Epidermal melanocyte (primary cell): ENCODE data around the gene ALG11.

Experiments used
- DNase-seq: peaks from one replicate; pipeline ENCODE4 v3.0.0; 2011; ENCODE audit warnings: low spot score; ENCODE audit not compliant: insufficient read length

ALG11 gene

DNA sequence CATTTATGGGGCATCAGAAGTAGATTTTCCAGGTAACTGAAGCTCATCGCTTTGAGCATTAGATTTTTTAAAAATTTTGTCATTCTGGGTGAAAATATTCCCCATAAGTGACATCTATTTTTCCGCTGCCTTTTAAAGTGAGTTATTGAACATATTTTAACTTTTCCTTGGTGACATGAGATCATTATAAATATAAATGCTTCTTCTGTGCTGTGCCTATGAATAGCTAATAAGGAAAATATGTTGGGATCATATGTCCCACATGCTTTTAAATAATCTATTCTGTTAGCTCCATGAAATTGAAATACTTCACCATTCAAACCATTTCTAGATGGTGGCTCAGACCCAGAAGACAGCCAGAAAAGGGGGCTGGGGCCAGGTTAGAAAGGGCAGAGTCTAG lies 15.0 kb upstream of the ALG11 start:
- no peak for DNase-seq

GRCh38 chr13:51997641-51998330 lies 14.4 kb upstream of the ALG11 start:
- DNase-seq, result no peak

DNA sequence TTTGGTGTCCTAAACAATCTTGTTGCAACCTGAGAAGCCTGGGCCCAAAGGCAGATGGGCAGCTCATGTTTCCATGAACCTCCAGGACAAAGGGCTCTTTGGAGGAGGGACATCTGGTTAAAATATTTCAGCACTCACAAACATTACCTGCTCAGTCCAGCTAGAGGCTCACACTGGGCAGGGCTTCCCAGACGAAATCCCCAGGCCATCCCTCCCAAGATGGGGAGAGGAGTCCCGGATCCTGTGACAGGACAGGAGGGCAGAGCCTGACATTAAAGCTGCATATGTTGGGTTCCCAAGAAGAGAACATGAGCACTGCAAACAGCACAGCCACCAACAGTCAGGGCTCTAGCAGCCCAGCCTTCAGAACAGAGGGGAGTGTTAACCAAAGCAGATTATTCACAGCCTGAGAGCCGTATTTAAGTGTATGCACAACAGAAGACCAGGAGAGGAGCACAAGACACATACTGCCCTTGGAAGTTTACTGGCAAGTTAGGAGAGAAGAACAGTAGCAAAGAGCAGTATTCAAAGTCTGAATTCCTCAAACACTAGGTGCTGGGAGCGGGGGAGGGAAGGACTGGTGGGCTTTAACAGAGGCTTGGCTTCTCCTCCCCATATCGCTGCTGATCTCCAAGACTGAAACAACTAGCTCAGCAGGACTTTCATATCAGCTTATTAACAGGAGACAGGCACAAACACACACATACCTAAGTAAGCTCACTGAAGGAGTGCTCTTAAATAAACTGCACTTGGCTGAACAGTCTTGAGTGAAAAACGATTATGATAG lies 13.3 kb upstream of the ALG11 start:
- DNase-seq, result no peak

- DNase-seq, result no peak
These were observed 12.7 kb upstream of the ALG11 start for GRCh38 chr13:51999510-51999911.

- DNase-seq, result no peak
These were observed 12.3 kb upstream of the ALG11 start for GRCh38 chr13:51999921-52000320.

GRCh38 chr13:52001120-52001731 lies 11.0 kb upstream of the ALG11 start:
- DNase-seq, result peak; percentile 69

GRCh38 chr13:52002361-52002760 lies 9.8 kb upstream of the ALG11 start:
- DNase-seq, result no peak

DNA sequence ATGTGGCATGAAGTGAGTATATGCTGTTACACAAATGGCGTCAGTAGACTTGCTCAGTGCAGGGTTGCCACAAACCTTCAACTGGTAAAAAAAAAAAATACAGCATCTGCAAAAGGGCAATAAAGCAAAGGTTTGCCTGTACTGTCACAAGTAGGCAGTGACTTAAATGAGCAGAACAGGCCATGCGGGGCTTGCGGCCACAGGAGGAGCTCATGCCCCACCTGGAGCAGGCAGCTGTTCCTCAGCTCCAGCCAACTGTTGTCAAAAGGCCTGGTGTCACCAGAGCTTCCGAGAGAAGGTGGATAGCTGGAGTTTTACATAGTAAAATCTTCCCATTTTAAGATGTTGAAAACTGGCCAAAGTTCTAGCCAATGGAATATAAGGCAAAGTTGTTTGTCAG lies 8.7 kb upstream of the ALG11 start:
- DNase-seq, result no peak

DNA sequence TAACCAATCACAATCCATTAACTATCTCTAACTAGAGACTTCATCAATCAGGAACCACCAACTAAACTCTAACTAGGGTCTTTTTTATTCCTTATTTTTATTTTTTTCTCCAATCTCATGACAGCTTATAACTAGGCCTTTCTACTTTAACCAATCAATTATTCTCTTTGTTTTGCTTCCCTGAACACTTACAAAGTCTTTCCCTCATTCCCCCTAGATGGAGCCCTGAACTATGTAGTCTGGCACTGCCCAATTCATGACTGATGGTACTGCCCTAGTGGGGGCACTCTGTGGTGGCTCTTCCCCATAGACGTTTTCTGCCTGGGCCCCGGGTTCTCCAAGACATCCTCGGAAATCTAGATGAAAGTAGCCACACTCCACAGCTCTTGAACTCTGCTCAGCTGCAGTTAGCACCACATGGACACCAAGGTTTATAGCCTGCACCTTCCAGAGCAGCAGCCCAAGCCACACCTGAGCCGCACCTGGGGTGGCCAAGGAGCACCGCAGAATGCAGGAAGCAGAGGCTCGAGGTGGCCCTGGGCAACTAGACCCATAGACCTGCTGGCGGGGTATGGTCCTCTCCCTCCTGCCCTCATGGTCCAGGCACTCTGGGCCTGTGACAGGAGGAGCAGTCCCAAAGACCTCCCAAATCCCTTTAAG lies 7.6 kb upstream of the ALG11 start:
- DNase-seq, result no peak

DNA sequence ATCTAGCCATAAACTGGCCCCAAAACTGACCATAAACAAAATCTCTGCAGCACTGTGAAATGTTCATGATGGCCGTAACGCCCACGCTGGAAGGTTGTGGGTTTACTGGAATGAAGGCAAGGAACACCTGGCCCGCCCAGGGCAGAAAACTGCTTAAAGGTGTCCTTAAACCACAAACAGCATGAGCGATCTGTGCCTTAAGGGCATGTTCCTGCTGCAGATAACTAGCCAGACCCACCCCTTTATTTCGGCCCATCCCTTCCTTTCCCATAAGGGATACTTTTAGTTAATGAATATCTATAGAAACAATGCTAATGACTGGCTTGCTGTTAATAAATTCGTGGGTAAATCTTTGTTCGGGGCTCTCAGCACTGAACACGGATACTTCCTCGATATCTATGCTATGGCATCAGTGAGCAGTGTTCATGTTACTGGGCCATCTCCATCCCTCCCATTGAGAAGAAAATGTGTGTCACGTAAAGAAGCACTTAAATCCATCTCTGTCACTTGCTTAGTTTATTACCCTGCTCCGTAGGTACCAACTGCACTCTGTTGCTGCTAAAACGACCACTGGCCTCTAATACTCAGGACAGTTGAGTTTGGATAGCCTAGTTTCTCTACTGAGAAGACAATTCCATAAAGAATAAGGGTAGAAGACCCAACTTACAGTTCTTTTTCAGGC lies 6.2 kb upstream of the ALG11 start:
- no peak for DNase-seq

DNA sequence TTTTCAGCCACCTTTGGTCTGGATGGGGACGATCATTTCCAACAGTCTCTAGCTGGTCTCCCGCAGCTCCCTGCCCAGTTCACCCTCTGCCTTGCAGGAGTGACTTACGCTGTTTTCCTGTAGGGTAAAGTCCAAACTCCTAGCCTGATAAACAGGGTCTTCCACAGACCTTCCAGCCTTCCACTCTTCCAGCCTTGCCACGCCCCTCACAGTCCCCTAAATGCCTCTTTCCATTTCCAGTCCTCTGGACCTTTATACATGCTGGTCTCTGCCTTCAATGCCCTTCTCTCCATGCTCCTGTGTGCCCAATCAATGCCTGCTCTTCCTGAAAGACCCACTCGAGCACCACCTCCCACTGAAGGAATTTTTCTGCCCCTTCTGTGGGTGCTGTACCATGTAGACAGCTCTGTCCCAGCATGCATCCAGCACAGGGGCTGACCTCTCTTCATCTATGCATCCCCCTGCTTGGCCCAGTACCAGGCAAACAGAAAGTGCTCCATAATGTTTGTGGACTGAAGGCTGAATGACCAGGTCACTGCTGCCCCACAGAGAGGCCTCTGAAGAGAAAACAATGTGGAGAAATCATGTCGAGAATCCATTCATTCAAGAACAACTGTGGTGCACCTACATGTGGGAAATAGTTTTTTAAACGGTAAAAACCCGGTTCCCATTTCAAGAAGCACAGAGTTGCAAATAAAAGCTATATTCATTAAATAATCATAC lies 5.5 kb upstream of the ALG11 start:
- DNase-seq, result no peak

- no peak for DNase-seq
These were observed 2.3 kb upstream of the ALG11 start for GRCh38 chr13:52009946-52010345.

GRCh38 chr13:52010890-52011631 lies 1.1 kb upstream of the ALG11 start, which contains the start of gene ATP7B:
Gene ATP7B (minus strand): TSS chr13:52011450. CDS start chr13:52011337, 113 bp downstream.
- no peak for DNase-seq

GRCh38 chr13:52012512-52012836 lies 276 bp downstream of the ALG11 start:
- DNase-seq, result no peak

DNA sequence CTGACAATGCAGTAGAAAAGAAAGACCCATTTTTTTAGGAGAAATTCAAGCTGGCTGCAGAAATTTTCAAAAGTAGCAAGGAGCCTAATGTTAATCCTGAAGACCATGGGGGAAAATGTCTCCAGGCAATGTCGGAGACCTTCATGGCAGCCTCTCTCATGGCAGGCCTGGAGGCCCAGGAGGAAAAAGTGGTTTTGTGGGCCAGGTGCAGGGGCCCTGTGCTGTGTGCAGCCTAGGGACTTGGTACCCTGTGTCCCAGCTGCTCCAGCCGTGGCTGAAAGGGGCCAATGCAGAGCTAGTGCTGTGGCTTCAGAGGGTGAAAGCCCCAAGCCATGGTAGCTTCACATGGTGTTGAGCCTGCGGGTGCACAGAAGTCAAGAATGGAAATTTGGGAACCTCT lies 4.1 kb downstream of the ALG11 start:
- DNase-seq, result no peak

- DNase-seq, result no peak
These were observed 8.0 kb downstream of the ALG11 start for GRCh38 chr13:52020191-52020590.

- DNase-seq, result no peak
These were observed 10.2 kb downstream of the ALG11 start for GRCh38 chr13:52022356-52022755.

DNA sequence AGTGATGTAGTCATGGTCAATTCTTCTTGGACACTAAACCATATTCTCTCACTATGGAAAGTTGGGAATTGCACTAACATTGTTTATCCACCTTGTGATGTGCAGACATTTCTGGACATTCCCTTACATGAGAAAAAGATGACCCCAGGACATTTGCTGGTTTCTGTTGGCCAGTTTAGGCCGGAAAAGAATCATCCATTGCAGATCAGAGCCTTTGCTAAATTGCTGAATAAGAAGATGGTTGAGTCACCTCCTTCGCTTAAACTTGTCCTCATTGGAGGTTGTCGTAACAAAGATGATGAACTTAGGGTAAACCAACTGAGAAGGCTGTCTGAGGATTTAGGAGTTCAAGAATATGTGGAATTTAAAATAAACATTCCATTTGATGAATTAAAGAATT lies 12.3 kb downstream of the ALG11 start, which contains the start of gene UTP14C:
UTP14C (plus strand) TSS at position 211 of the 400 bp plus-strand sequence. CDS start 4,114 bp downstream, outside the sequence.
- DNase-seq, result no peak

- DNase-seq, result no peak
These were observed 13.5 kb downstream of the ALG11 start for GRCh38 chr13:52025475-52026245.
